Mesendoderm (in vitro differentiated cells): ENCODE results near the gene C7. TPM values are rescaled to one million over a fixed set of nuclear protein-coding genes. Genes with fewer than 3 reads are reported as not detected.

ENCODE experiments used
- small RNA-seq: library from polyadenylated mRNA; stranded (forward); fragments of <200 nt; extraction: miRNeasy Mini kit (QIAGEN cat#:217004); gene quantifications from one replicate; pipeline ENCODE3, GENCODE V24; 2013; ENCODE audit not compliant: insufficient read depth

The C7 gene

Small RNAs within 50 kb of the gene (small RNA-seq; reads per million reads assigned to genes)
- gene AC114967.1 (not detected), gene RNU7-161P (not detected)
